ENCODE data around the gene P2RY6. TPM values are rescaled to one million over a fixed set of nuclear protein-coding genes. Genes with fewer than 3 reads are reported as not detected.
A peak's percentile ranks its signal among the peaks of the same experiment; 100 is the strongest.

The P2RY6 gene
- total RNA-seq, 2 experiments from 2014 or later: not detected

- Histone ChIP-seq H3K9me3 (ENCODE audit: control insufficient read depth in 1 of 2, insufficient read depth in 1 of 2, low read length in 2 of 2) (no peaks in the 10 kb centered on the region), H3K27ac (ENCODE audit: low read depth in 1 of 2, low read length in 2 of 2) (no peak overlapping the region), H3K36me3 (ENCODE audit: insufficient read depth, low read length) (no peaks in the 10 kb centered on the region), H3K27me3 (ENCODE audit: control insufficient read depth in 1 of 2, insufficient read depth in 2 of 2, low read length in 2 of 2) (no peaks in the 10 kb centered on the region), H3K4me3 (ENCODE audit: low read length) (no peak overlapping the region), H3K4me1 (ENCODE audit: insufficient read depth, low read length) (peaks cover 9% of the 10 kb centered on the region)
- ChIA-PET CTCF (no interaction called here), POLR2A (no interaction called here)
- ATAC-seq (ENCODE audit: poor library complexity): no peak
- Mint-ChIP-seq H3K27ac (no peak overlapping the region), H3K36me3 (ENCODE audit: low read depth) (no peaks in the 10 kb centered on the region), H3K4me1 (ENCODE audit: low read depth) (no peaks in the 10 kb centered on the region), H3K27me3 (no peaks in the 10 kb centered on the region), H3K4me3 (no peak overlapping the region), H3K9me3 (no peaks in the 10 kb centered on the region)
- no peak for TF ChIP-seq CTCF (IDR thresholded peaks at IDR 0.05)
- intact Hi-C loops (cut with DNase I, micrococcal nuclease): loop anchor here (5.0 kb wide), 3 partner anchors 408 to 768 kb away; no protein-coding TSS in a partner anchor
- DNase-seq: no peak
Measured at GRCh38 chr11:73240190-73240781, 31.9 kb upstream of the P2RY6 start.

- Mint-ChIP-seq H3K27ac (no peak overlapping the region), H3K27me3 (no peaks in the 10 kb centered on the region), H3K9me3 (no peaks in the 10 kb centered on the region), H3K4me1 (ENCODE audit: low read depth) (no peaks in the 10 kb centered on the region), H3K36me3 (ENCODE audit: low read depth) (no peaks in the 10 kb centered on the region), H3K4me3 (no peak overlapping the region)
- CTCF ChIA-PET: no interaction called here
- Histone ChIP-seq H3K36me3 (ENCODE audit: insufficient read depth, low read length) (no peaks in the 10 kb centered on the region), H3K4me1 (ENCODE audit: insufficient read depth, low read length) (peaks cover 9% of the 10 kb centered on the region), H3K27me3 (ENCODE audit: control insufficient read depth in 1 of 2, insufficient read depth in 2 of 2, low read length in 2 of 2) (no peaks in the 10 kb centered on the region), H3K9me3 (ENCODE audit: control insufficient read depth in 1 of 2, insufficient read depth in 1 of 2, low read length in 2 of 2) (no peaks in the 10 kb centered on the region), H3K27ac (ENCODE audit: low read depth in 1 of 2, low read length in 2 of 2) (no peak overlapping the region), H3K4me3 (ENCODE audit: low read length) (no peak overlapping the region)
- DNase-seq: no peak
- no peak for TF ChIP-seq CTCF (IDR thresholded peaks at IDR 0.05)
- POLR2A ChIA-PET: no interaction called here
- no peak for ATAC-seq (ENCODE audit: poor library complexity)
- intact Hi-C loops (cut with DNase I, micrococcal nuclease): loop anchor here (5.0 kb wide), 3 partner anchors 409 to 769 kb away; no protein-coding TSS in a partner anchor
Measured at GRCh38 chr11:73241300-73241699, 30.8 kb upstream of the P2RY6 start.

GRCh38 chr11:73242251-73243092, 29.7 kb upstream of the P2RY6 start:
- ATAC-seq (ENCODE audit: poor library complexity) (peak; percentile 91), DNase-seq (peak; percentile 43 to 80 (median 60))
- Mint-ChIP-seq H3K27me3 (no peaks in the 10 kb centered on the region), H3K4me3 (no peak overlapping the region), H3K27ac (no peak overlapping the region), H3K9me3 (no peaks in the 10 kb centered on the region), H3K4me1 (ENCODE audit: low read depth) (no peaks in the 10 kb centered on the region), H3K36me3 (ENCODE audit: low read depth) (no peaks in the 10 kb centered on the region)
- peak; percentile 84 for TF ChIP-seq CTCF (IDR thresholded peaks at IDR 0.05)
- no peaks in the 10 kb centered on the region for H3K36me3 ChIP-seq (ENCODE audit: insufficient read depth, low read length)
- ChIA-PET POLR2A (no interaction called here), CTCF (interaction anchor here (0.7 to 1.2 kb wide), 4 partner anchors 16 to 411 kb away, joined by 3 to 5 read pairs (median 4); no protein-coding TSS in a partner anchor)
- H3K9me3 ChIP-seq (ENCODE audit: control insufficient read depth in 1 of 2, insufficient read depth in 1 of 2, low read length in 2 of 2): no peaks in the 10 kb centered on the region
- no peak overlapping the region for H3K27ac ChIP-seq (ENCODE audit: low read depth in 1 of 2, low read length in 2 of 2)
- intact Hi-C loops (cut with DNase I, micrococcal nuclease): loop anchor here (2.0 to 5.0 kb wide), 4 partner anchors 410 to 770 kb away; no protein-coding TSS in a partner anchor
- H3K4me1 ChIP-seq (ENCODE audit: insufficient read depth, low read length): peaks cover 9% of the 10 kb centered on the region
- H3K4me3 ChIP-seq (ENCODE audit: low read length): no peak overlapping the region
- H3K27me3 ChIP-seq (ENCODE audit: control insufficient read depth in 1 of 2, insufficient read depth in 2 of 2, low read length in 2 of 2): no peaks in the 10 kb centered on the region
